T-helper 9 cell (primary cell): ENCODE data around the gene SEMA3B.

Experiments used
- DNase-seq: peaks from one replicate; pipeline ENCODE4 v3.0.0-alpha.2; 2020

The SEMA3B gene

GRCh38 chr3:50319181-50319893 is 50.4 kb downstream of the SEMA3B start:
- no peak for DNase-seq

GRCh38 chr3:50319894-50320625 is 51.1 kb downstream of the SEMA3B start:
- no peak for DNase-seq

GRCh38 chr3:50320853-50321335 is 51.9 kb downstream of the SEMA3B start:
- peak; percentile 45 for DNase-seq

GRCh38 chr3:50321336-50322114 is 52.6 kb downstream of the SEMA3B start:
- DNase-seq = peak; percentile 70

- DNase-seq = no peak
These were observed 53.1 kb downstream of the SEMA3B start for GRCh38 chr3:50322115-50322385.

- DNase-seq = no peak
These were observed 53.6 kb downstream of the SEMA3B start, which contains the start of gene HYAL2 for GRCh38 chr3:50322386-50323091. Gene HYAL2, minus strand, starts transcription at chr3:50322745. Its CDS starts 2,256 bp downstream, at chr3:50320489.

GRCh38 chr3:50323092-50323600 is 54.2 kb downstream of the SEMA3B start:
- DNase-seq = no peak

- DNase-seq = no peak
These were observed 54.8 kb downstream of the SEMA3B start for GRCh38 chr3:50323614-50324199.

- peak; percentile 51 for DNase-seq
These were observed 55.6 kb downstream of the SEMA3B start for GRCh38 chr3:50324351-50325112.

GRCh38 chr3:50325113-50325480 is 56.1 kb downstream of the SEMA3B start:
- DNase-seq = no peak

- DNase-seq = no peak
These were observed 56.7 kb downstream of the SEMA3B start for GRCh38 chr3:50325497-50326181.

GRCh38 chr3:50326182-50326541 is 57.2 kb downstream of the SEMA3B start:
- no peak for DNase-seq

GRCh38 chr3:50327129-50327528 is 58.2 kb downstream of the SEMA3B start:
- DNase-seq = no peak
